Cardiac muscle cell (in vitro differentiated cells and primary cell): Measurements from ENCODE around the gene MYO9B. TPM values are rescaled to one million over a fixed set of nuclear protein-coding genes. Genes with fewer than 3 reads are reported as not detected.
A peak's percentile ranks its signal among the peaks of the same experiment; 100 is the strongest.

Source experiments
- DNase-seq, 2 donors: peaks; one replicate each; pipeline versions ENCODE4 v3.0.0 to v3.0.0-alpha.2; 2010 to 2017; ENCODE audit warnings: low read depth in 1 of 2, low spot score in 1 of 2
- H3K27ac ChIP-seq: fragments of 200-600 bp; sonication (generic); 2 replicates; pipeline ENCODE4 v1.5.1; 2016
- H3K27me3 ChIP-seq: fragments of 200-600 bp; sonication (generic); 2 replicates; pipeline ENCODE4 v1.6.0; 2016; ENCODE audit warnings: control low read depth
- H3K36me3 ChIP-seq: fragments of 200-600 bp; sonication (generic); 2 replicates; pipeline ENCODE4 v1.5.1; 2016; ENCODE audit warnings: control low read depth
- H3K4me1 ChIP-seq: fragments of 200-600 bp; sonication (generic); 2 replicates; pipeline ENCODE4 v1.8.1; 2017; ENCODE audit warnings: low read depth, mild to moderate bottlenecking, mixed run types
- H3K4me3 ChIP-seq: fragments of 200-600 bp; sonication (generic); 2 replicates; pipeline ENCODE4 v1.5.1; 2016; ENCODE audit warnings: mild to moderate bottlenecking
- H3K9me3 ChIP-seq: fragments of 200-600 bp; sonication (generic); 2 replicates; pipeline ENCODE4 v1.5.1; 2017; ENCODE audit warnings: low read depth, mild to moderate bottlenecking, control low read depth
- CTCF ChIP-seq: IDR thresholded peaks from 2 replicates; pipeline ENCODE4 v1.5.1; 2012; ENCODE audit warnings: low read depth, mild to moderate bottlenecking, low read length
- polyA plus RNA-seq: library from polyadenylated mRNA; unstranded; fragments of >200 nt; fragmentation: Nextera tagmentation; extraction: Ambion mirVana; gene quantifications from 2 replicates; pipeline ENCODE4 v1.2.1, GENCODE V29; 2016
- total RNA-seq: library from RNA; depleted of rRNA; stranded (reverse); fragments of >200 nt; gene quantifications from 2 replicates; pipeline ENCODE4 v1.2.3, GENCODE V29; 2016

Gene MYO9B
- total and polyA plus RNA-seq, 2 experiments from 2014 or later, result 17.7 to 47.9 TPM

- H3K36me3 ChIP-seq, result peaks cover 18% of the 10 kb centered on the region
- H3K27me3 ChIP-seq, result no peaks in the 10 kb centered on the region
- H3K4me1 ChIP-seq, result peaks cover 4% of the 10 kb centered on the region
- peak within 1 kb of the TSS; percentile 93 for H3K27ac ChIP-seq
- TF ChIP-seq CTCF, result no peak
- peak; percentile 94 for DNase-seq
- H3K9me3 ChIP-seq, result no peaks in the 10 kb centered on the region
- peak within 1 kb of the TSS; percentile 55 for H3K4me3 ChIP-seq
These were observed 139.8 kb downstream of the MYO9B start, which contains the start of gene USE1 for GRCh38 chr19:17215127-17215971. Gene USE1, plus strand, starts transcription at chr19:17215357. Its CDS starts 49 bp downstream, at chr19:17215406.

GRCh38 chr19:17216058-17216670 is 140.6 kb downstream of the MYO9B start:
- Histone ChIP-seq H3K4me3 (no peak overlapping the region), H3K36me3 (peaks cover 17% of the 10 kb centered on the region), H3K27ac (no peak overlapping the region), H3K27me3 (no peaks in the 10 kb centered on the region), H3K9me3 (no peaks in the 10 kb centered on the region), H3K4me1 (peaks cover 4% of the 10 kb centered on the region)
- DNase-seq, result no peak
- no peak for TF ChIP-seq CTCF

- H3K9me3 ChIP-seq, result no peaks in the 10 kb centered on the region
- peaks cover 9% of the 10 kb centered on the region for H3K36me3 ChIP-seq
- no peak for TF ChIP-seq CTCF
- H3K4me3 ChIP-seq, result no peak overlapping the region
- no peak overlapping the region for H3K27ac ChIP-seq
- no peaks in the 10 kb centered on the region for H3K27me3 ChIP-seq
- DNase-seq, result no peak
- H3K4me1 ChIP-seq, result peaks cover 4% of the 10 kb centered on the region
These were observed 143.7 kb downstream of the MYO9B start for GRCh38 chr19:17219286-17219685.

- Histone ChIP-seq H3K27me3 (no peaks in the 10 kb centered on the region), H3K4me3 (no peak overlapping the region), H3K36me3 (peaks cover 9% of the 10 kb centered on the region), H3K27ac (no peak overlapping the region), H3K4me1 (no peaks in the 10 kb centered on the region), H3K9me3 (no peaks in the 10 kb centered on the region)
- DNase-seq, result peak in 1 of 2 donors; percentile 88
- no peak for TF ChIP-seq CTCF
These were observed 144.7 kb downstream of the MYO9B start for GRCh38 chr19:17220207-17220758.

- no peak for DNase-seq
- H3K27me3 ChIP-seq, result no peaks in the 10 kb centered on the region
- no peak overlapping the region for H3K4me3 ChIP-seq
- H3K36me3 ChIP-seq, result no peaks in the 10 kb centered on the region
- no peak overlapping the region for H3K27ac ChIP-seq
- no peaks in the 10 kb centered on the region for H3K9me3 ChIP-seq
- no peaks in the 10 kb centered on the region for H3K4me1 ChIP-seq
- TF ChIP-seq CTCF, result no peak
These were observed 149.5 kb downstream of the MYO9B start for GRCh38 chr19:17225053-17225452.
